ENCODE results near the gene CEACAM3.

DNA sequence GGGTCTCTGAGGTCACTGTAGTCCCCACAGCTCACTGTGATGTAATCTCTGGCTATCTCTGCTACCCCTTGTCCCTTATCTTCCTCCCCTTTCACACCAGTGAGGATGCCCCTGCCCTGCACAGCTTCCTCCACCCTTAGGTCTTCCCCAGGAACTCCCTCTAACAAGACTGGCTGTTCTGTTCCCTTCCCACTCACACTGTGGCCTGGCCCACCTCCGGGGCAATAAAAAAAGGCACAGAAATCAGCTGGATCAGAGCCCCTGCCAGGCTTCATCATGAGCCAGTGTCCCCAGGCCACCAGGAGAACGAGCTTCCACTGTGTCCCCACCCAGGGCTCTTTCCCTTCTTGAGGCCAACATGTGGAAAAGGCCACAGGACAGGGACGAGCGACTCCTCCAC, 4.6 kb downstream of the CEACAM3 start:
- TF ChIP-seq ZNF212 (CRISPR knock-in tag; IDR thresholded peaks at IDR 0.05) = no peak
- TF ChIP-seq, protein P1, sequence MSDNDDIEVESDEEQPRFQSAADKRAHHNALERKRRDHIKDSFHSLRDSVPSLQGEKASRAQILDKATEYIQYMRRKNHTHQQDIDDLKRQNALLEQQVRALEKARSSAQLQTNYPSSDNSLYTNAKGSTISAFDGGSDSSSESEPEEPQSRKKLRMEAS (CRISPR knock-in tag; IDR thresholded peaks at IDR 0.05) = no peak
- TF ChIP-seq FOXA1 (IDR thresholded peaks at IDR 0.05; ENCODE audit: borderline replicate concordance) = no peak
- TF ChIP-seq SMARCA5 (IDR thresholded peaks at IDR 0.05) = no peak
- TF ChIP-seq, protein P2, sequence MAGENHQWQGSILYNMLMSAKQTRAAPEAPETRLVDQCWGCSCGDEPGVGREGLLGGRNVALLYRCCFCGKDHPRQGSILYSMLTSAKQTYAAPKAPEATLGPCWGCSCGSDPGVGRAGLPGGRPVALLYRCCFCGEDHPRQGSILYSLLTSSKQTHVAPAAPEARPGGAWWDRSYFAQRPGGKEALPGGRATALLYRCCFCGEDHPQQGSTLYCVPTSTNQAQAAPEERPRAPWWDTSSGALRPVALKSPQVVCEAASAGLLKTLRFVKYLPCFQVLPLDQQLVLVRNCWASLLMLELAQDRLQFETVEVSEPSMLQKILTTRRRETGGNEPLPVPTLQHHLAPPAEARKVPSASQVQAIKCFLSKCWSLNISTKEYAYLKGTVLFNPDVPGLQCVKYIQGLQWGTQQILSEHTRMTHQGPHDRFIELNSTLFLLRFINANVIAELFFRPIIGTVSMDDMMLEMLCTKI (IDR thresholded peaks at IDR 0.05; ENCODE audit: partially characterized antibody) = no peak
- no peak for TF ChIP-seq RCOR1 (IDR thresholded peaks at IDR 0.05; ENCODE audit: borderline replicate concordance in 1 of 2, low read depth in 2 of 2, low read length in 2 of 2)
- TF ChIP-seq MXI1 (IDR thresholded peaks at IDR 0.05; ENCODE audit: low read depth, low read length) = no peak
- no peak for TF ChIP-seq CTCF (IDR thresholded peaks at IDR 0.05 in 2 of 3, conservative IDR thresholded peaks at IDR 0.05 in 1 of 3; ENCODE audit: insufficient read depth in 2 of 3, low read depth in 1 of 3, low read length in 3 of 3)
- TF ChIP-seq PCBP1 (IDR thresholded peaks at IDR 0.05; ENCODE audit: low read depth, low read length, poor library complexity, severe bottlenecking) = no peak
- no peak for TF ChIP-seq ELF4 (CRISPR knock-in tag; IDR thresholded peaks at IDR 0.05)
- no peak for TF ChIP-seq RNF2 (IDR thresholded peaks at IDR 0.05)
- no peak for TF ChIP-seq MAFF (IDR thresholded peaks at IDR 0.05; ENCODE audit: low read length)

All from K562 (cell line).